ENCODE data around the gene MVB12B. TPM values are rescaled to one million over a fixed set of nuclear protein-coding genes. Genes with fewer than 3 reads are reported as not detected.

The MVB12B gene
- polyA plus RNA-seq, 6 donors from 2014 or later: 1.2 to 2.6 (median 2.5) TPM; not detected in 1

GRCh38 chr9:126307322-126308061 lies 19.1 kb upstream of the MVB12B start:
- Mint-ChIP-seq H3K4me1 (peaks cover 16 to 32% (median 23%) of the 10 kb centered on the region in 3 donors), H3K27ac (peak overlapping the region in 3 of 6 donors; percentile 30 to 68 (median 52)), H3K36me3 (no peaks in the 10 kb centered on the region), H3K4me3 (peak overlapping the region in 1 of 8 donors; percentile 45), H3K9me3 (no peaks in the 10 kb centered on the region), H3K27me3 (no peaks in the 10 kb centered on the region)
- DNase-seq (no peak), ATAC-seq (ENCODE audit: low read depth in 2 of 2) (no peak)

- DNase-seq (peak; percentile 18), ATAC-seq (ENCODE audit: low read depth in 2 of 2) (peak; percentile 82 to 85)
- Mint-ChIP-seq H3K27ac (peak overlapping the region in 5 of 6 donors; percentile 18 to 71 (median 60)), H3K4me3 (peak overlapping the region in 6 of 8 donors; percentile 15 to 74 (median 26)), H3K4me1 (peaks cover 16 to 34% (median 23%) of the 10 kb centered on the region in 3 donors), H3K36me3 (no peaks in the 10 kb centered on the region), H3K27me3 (peaks cover 0 to 3% (median 2%) of the 10 kb centered on the region in 3 donors), H3K9me3 (no peaks in the 10 kb centered on the region)
Observed at GRCh38 chr9:126309427-126310189, 17.0 kb upstream of the MVB12B start.

GRCh38 chr9:126312584-126313551 lies 13.8 kb upstream of the MVB12B start:
- DNase-seq: no peak
- Mint-ChIP-seq H3K36me3 (no peaks in the 10 kb centered on the region), H3K9me3 (no peaks in the 10 kb centered on the region), H3K27ac (no peak overlapping the region), H3K27me3 (peaks cover 8 to 18% (median 9%) of the 10 kb centered on the region in 3 donors), H3K4me1 (peaks cover 16 to 34% (median 23%) of the 10 kb centered on the region in 3 donors), H3K4me3 (no peak overlapping the region)
- ATAC-seq (ENCODE audit: low read depth in 2 of 2): no peak

- Mint-ChIP-seq H3K4me1 (peaks cover 7 to 13% (median 11%) of the 10 kb centered on the region in 3 donors), H3K4me3 (no peak overlapping the region), H3K9me3 (no peaks in the 10 kb centered on the region), H3K36me3 (no peaks in the 10 kb centered on the region), H3K27me3 (peaks cover 8 to 18% (median 9%) of the 10 kb centered on the region in 3 donors), H3K27ac (peak overlapping the region in 1 of 6 donors; percentile 46)
- ATAC-seq (ENCODE audit: low read depth in 2 of 2): no peak
- no peak for DNase-seq
Observed at GRCh38 chr9:126316085-126316655, 10.5 kb upstream of the MVB12B start.

- Mint-ChIP-seq H3K4me3 (no peak overlapping the region), H3K27ac (peak overlapping the region in 2 of 6 donors; percentile 31 to 47), H3K9me3 (no peaks in the 10 kb centered on the region), H3K36me3 (no peaks in the 10 kb centered on the region), H3K4me1 (peaks cover 0 to under 1% (median 0%) of the 10 kb centered on the region in 3 donors), H3K27me3 (peaks cover 8 to 18% (median 14%) of the 10 kb centered on the region in 3 donors)
- DNase-seq (peak; percentile 21), ATAC-seq (ENCODE audit: low read depth in 2 of 2) (peak; percentile 37 to 74)
Observed at GRCh38 chr9:126317513-126317912, 9.1 kb upstream of the MVB12B start.

GRCh38 chr9:126318858-126319257 lies 7.8 kb upstream of the MVB12B start:
- DNase-seq (no peak), ATAC-seq (ENCODE audit: low read depth in 2 of 2) (no peak)
- H3K4me3 Mint-ChIP-seq: no peak overlapping the region
- H3K27me3 Mint-ChIP-seq: peaks cover 8 to 23% (median 14%) of the 10 kb centered on the region in 3 donors
- H3K9me3 Mint-ChIP-seq: peaks cover 0 to 4% (median 1%) of the 10 kb centered on the region in 7 donors
- no peaks in the 10 kb centered on the region for H3K36me3 Mint-ChIP-seq
- H3K4me1 Mint-ChIP-seq: no peaks in the 10 kb centered on the region
- no peak overlapping the region for H3K27ac Mint-ChIP-seq

GRCh38 chr9:126319671-126320070 lies 7.0 kb upstream of the MVB12B start:
- no peak overlapping the region for H3K27ac Mint-ChIP-seq
- H3K27me3 Mint-ChIP-seq: peaks cover 7 to 21% (median 11%) of the 10 kb centered on the region in 3 donors
- no peak for ATAC-seq (ENCODE audit: low read depth in 2 of 2)

GRCh38 chr9:126320158-126320922 lies 6.3 kb upstream of the MVB12B start:
- H3K4me1 Mint-ChIP-seq: no peaks in the 10 kb centered on the region
- peaks cover 0 to 11% (median 4%) of the 10 kb centered on the region in 7 donors for H3K9me3 Mint-ChIP-seq
- no peak overlapping the region for H3K27ac Mint-ChIP-seq
- DNase-seq: no peak
- peaks cover under 1 to 16% (median 4%) of the 10 kb centered on the region in 3 donors for H3K27me3 Mint-ChIP-seq
- no peaks in the 10 kb centered on the region for H3K36me3 Mint-ChIP-seq
- no peak overlapping the region for H3K4me3 Mint-ChIP-seq
- no peak for ATAC-seq (ENCODE audit: low read depth in 2 of 2)

More at GRCh38 chr9:126319671-126320070, 7.0 kb upstream of the MVB12B start:
- no peaks in the 10 kb centered on the region for H3K36me3 Mint-ChIP-seq
- peaks cover 0 to 8% (median 4%) of the 10 kb centered on the region in 7 donors for H3K9me3 Mint-ChIP-seq
- no peaks in the 10 kb centered on the region for H3K4me1 Mint-ChIP-seq
- no peak overlapping the region for H3K4me3 Mint-ChIP-seq
- DNase-seq: no peak

GRCh38 chr9:126321742-126322141 lies 4.9 kb upstream of the MVB12B start:
- no peak for ATAC-seq (ENCODE audit: low read depth in 2 of 2)
- no peak for DNase-seq
- peaks cover 0 to 11% (median 4%) of the 10 kb centered on the region in 7 donors for H3K9me3 Mint-ChIP-seq
- peaks cover 0 to 13% (median 4%) of the 10 kb centered on the region in 3 donors for H3K27me3 Mint-ChIP-seq
- H3K36me3 Mint-ChIP-seq: no peaks in the 10 kb centered on the region
- no peak overlapping the region for H3K27ac Mint-ChIP-seq
- H3K4me3 Mint-ChIP-seq: peak overlapping the region in 1 of 8 donors; percentile 44
- H3K4me1 Mint-ChIP-seq: peaks cover 3 to 5% (median 4%) of the 10 kb centered on the region in 3 donors

GRCh38 chr9:126325821-126326220 lies 808 bp upstream of the MVB12B start:
- Mint-ChIP-seq H3K27me3 (peaks cover 0 to 7% (median 4%) of the 10 kb centered on the region in 3 donors), H3K27ac (peak overlapping the region in 2 of 6 donors; percentile 69 to 88), H3K4me1 (peaks cover 13 to 20% (median 13%) of the 10 kb centered on the region in 3 donors), H3K36me3 (no peaks in the 10 kb centered on the region), H3K4me3 (peak overlapping the region; percentile 82 to 92 (median 88)), H3K9me3 (peaks cover 0 to 11% (median 4%) of the 10 kb centered on the region in 7 donors)
- DNase-seq (no peak), ATAC-seq (ENCODE audit: low read depth in 2 of 2) (no peak)

GRCh38 chr9:126327006-126327713 lies 531 bp downstream of the MVB12B start:
- H3K4me1 Mint-ChIP-seq: peaks cover 13 to 20% (median 13%) of the 10 kb centered on the region in 3 donors
- H3K9me3 Mint-ChIP-seq: peaks cover 0 to 11% (median 4%) of the 10 kb centered on the region in 7 donors
- no peaks in the 10 kb centered on the region for H3K36me3 Mint-ChIP-seq
- H3K27ac Mint-ChIP-seq: peak overlapping the region in 2 of 6 donors; percentile 28 to 41
- peak; percentile 27 for DNase-seq
- H3K4me3 Mint-ChIP-seq: peak overlapping the region; percentile 70 to 93 (median 80)
- ATAC-seq (ENCODE audit: low read depth in 2 of 2): peak; percentile 53 to 54
- H3K27me3 Mint-ChIP-seq: peaks cover 0 to 7% (median 0%) of the 10 kb centered on the region in 3 donors

Measured in naive B cell (primary cell).